Nephron progenitor cell (in vitro differentiated cells): ENCODE data around the gene HRH2.

Source experiments
- DNase-seq: peaks from one replicate; pipeline ENCODE4 v3.0.0; 2021
- H3K27ac Mint-ChIP-seq: 2 replicates; pipeline ENCODE4 v1.8.0; 2021; ENCODE audit warnings: mild to moderate bottlenecking, moderate library complexity, mixed read lengths
- H3K27me3 Mint-ChIP-seq: 2 replicates; pipeline ENCODE4 v1.8.0; 2021; ENCODE audit warnings: mild to moderate bottlenecking, low read depth, mixed read lengths; ENCODE audit not compliant: poor library complexity
- H3K36me3 Mint-ChIP-seq: 2 replicates; pipeline ENCODE4 v1.8.0; 2021; ENCODE audit warnings: low read depth, mixed read lengths
- H3K4me1 Mint-ChIP-seq: 2 replicates; pipeline ENCODE4 v1.8.0; 2021; ENCODE audit warnings: mixed read lengths
- H3K4me3 Mint-ChIP-seq: 2 replicates; pipeline ENCODE4 v1.8.0; 2021; ENCODE audit warnings: mild to moderate bottlenecking, moderate library complexity, mixed read lengths
- H3K9me3 Mint-ChIP-seq: 2 replicates; pipeline ENCODE4 v1.8.0; 2021; ENCODE audit warnings: mild to moderate bottlenecking, moderate library complexity, mixed read lengths
- CTCF ChIP-seq: fragments of 200-600 bp; sonication (generic); IDR thresholded peaks from 2 replicates; pipeline ENCODE4 v1.5.0; 2021; ENCODE audit warnings: antibody characterized with exemption

The HRH2 gene

GRCh38 chr5:175692235-175692995 is 34.5 kb downstream of the HRH2 start:
- Mint-ChIP-seq H3K4me1 (peaks cover 48% of the 10 kb centered on the region), H3K27ac (no peak overlapping the region), H3K9me3 (no peaks in the 10 kb centered on the region), H3K4me3 (no peak overlapping the region), H3K36me3 (no peaks in the 10 kb centered on the region), H3K27me3 (peaks cover 14% of the 10 kb centered on the region)
- no peak for TF ChIP-seq CTCF
- DNase-seq: no peak

- H3K4me3 Mint-ChIP-seq: no peak overlapping the region
- no peak for TF ChIP-seq CTCF
- H3K36me3 Mint-ChIP-seq: no peaks in the 10 kb centered on the region
- H3K9me3 Mint-ChIP-seq: no peaks in the 10 kb centered on the region
- H3K27me3 Mint-ChIP-seq: peaks cover 14% of the 10 kb centered on the region
- H3K27ac Mint-ChIP-seq: no peak overlapping the region
- DNase-seq: no peak
- peaks cover 56% of the 10 kb centered on the region for H3K4me1 Mint-ChIP-seq
These were observed 35.3 kb downstream of the HRH2 start for GRCh38 chr5:175692996-175693710.

- no peaks in the 10 kb centered on the region for H3K9me3 Mint-ChIP-seq
- H3K4me3 Mint-ChIP-seq: no peak overlapping the region
- H3K27me3 Mint-ChIP-seq: peaks cover 14% of the 10 kb centered on the region
- H3K4me1 Mint-ChIP-seq: peaks cover 62% of the 10 kb centered on the region
- DNase-seq: no peak
- H3K27ac Mint-ChIP-seq: no peak overlapping the region
- no peaks in the 10 kb centered on the region for H3K36me3 Mint-ChIP-seq
- TF ChIP-seq CTCF: no peak
These were observed 35.9 kb downstream of the HRH2 start for GRCh38 chr5:175693741-175694140.

GRCh38 chr5:175694371-175695160 is 36.7 kb downstream of the HRH2 start:
- H3K27me3 Mint-ChIP-seq: peaks cover 10% of the 10 kb centered on the region
- no peak for DNase-seq
- no peaks in the 10 kb centered on the region for H3K36me3 Mint-ChIP-seq
- peaks cover 70% of the 10 kb centered on the region for H3K4me1 Mint-ChIP-seq
- H3K4me3 Mint-ChIP-seq: no peak overlapping the region
- peak overlapping the region; percentile 99 for H3K27ac Mint-ChIP-seq
- H3K9me3 Mint-ChIP-seq: no peaks in the 10 kb centered on the region
- TF ChIP-seq CTCF: no peak

GRCh38 chr5:175695161-175696126 is 37.6 kb downstream of the HRH2 start:
- Mint-ChIP-seq H3K4me3 (peak overlapping the region; percentile 19), H3K27me3 (peaks cover 6% of the 10 kb centered on the region), H3K4me1 (peaks cover 77% of the 10 kb centered on the region), H3K27ac (peak overlapping the region; percentile 99), H3K9me3 (no peaks in the 10 kb centered on the region), H3K36me3 (no peaks in the 10 kb centered on the region)
- no peak for DNase-seq
- TF ChIP-seq CTCF: no peak
